Activated CD4-positive, alpha-beta T cell treated with anti-CD3 and anti-CD28 coated beads, Interleukin-10, Interleukin-2, amounts not matched to agents 100 ng/mL and 50 ng/mL, durations not matched to agents 16 hours and 8 hours (primary cell): Measurements from ENCODE around the gene ZNF160.
A peak's percentile ranks its signal among the peaks of the same experiment; 100 is the strongest.
"Not testable (repeated sequence)": the region's sequence is repeated elsewhere in the genome, so short reads cannot be mapped to it uniquely, and the experiment has no call there.

Experiments used
- DNase-seq: peaks from one replicate; pipeline ENCODE4 v3.0.0-alpha.2; 2020

Gene ZNF160

GRCh38 chr19:53103234-53104203, at the start of gene ZNF160:
Gene ZNF160 (minus strand): TSS chr19:53103422. CDS start chr19:53086276, 17,146 bp downstream.
- peak; percentile 97 for DNase-seq

- no peak for DNase-seq
Observed at GRCh38 chr19:53147645-53148044, 44.4 kb upstream of the ZNF160 start.

GRCh38 chr19:53140351-53140750, 37.1 kb upstream of the ZNF160 start:
- no peak for DNase-seq

GRCh38 chr19:53136432-53136831, 33.2 kb upstream of the ZNF160 start:
- no peak for DNase-seq

- peak; percentile 11 for DNase-seq
Observed at GRCh38 chr19:53132141-53132991, 29.1 kb upstream of the ZNF160 start, which contains the start of gene ZNF415. Gene ZNF415 (minus strand): TSS chr19:53132910. CDS start chr19:53122676, 10,234 bp downstream.

- no peak for DNase-seq
Observed at GRCh38 chr19:53131727-53132126, 28.5 kb upstream of the ZNF160 start.

- no peak for DNase-seq
Observed at GRCh38 chr19:53131085-53131590, 27.9 kb upstream of the ZNF160 start.

GRCh38 chr19:53130506-53130905, 27.3 kb upstream of the ZNF160 start:
- no peak for DNase-seq

- not testable (repeated sequence) for DNase-seq
Observed at GRCh38 chr19:53126733-53127526, 23.7 kb upstream of the ZNF160 start.

GRCh38 chr19:53123400-53123799, 20.2 kb upstream of the ZNF160 start:
- no peak for DNase-seq

GRCh38 chr19:53112286-53112685, 9.1 kb upstream of the ZNF160 start:
- DNase-seq = no peak

GRCh38 chr19:53109527-53109926, 6.3 kb upstream of the ZNF160 start:
- no peak for DNase-seq

GRCh38 chr19:53102756-53103233, 427 bp downstream of the ZNF160 start:
- DNase-seq = peak; percentile 52

- DNase-seq = no peak
Observed at GRCh38 chr19:53102206-53102755, 941 bp downstream of the ZNF160 start.

- DNase-seq = peak; percentile 15
Observed at GRCh38 chr19:53101518-53101917, 1.7 kb downstream of the ZNF160 start.

GRCh38 chr19:53098570-53098969, 4.7 kb downstream of the ZNF160 start:
- not testable (repeated sequence) for DNase-seq

- DNase-seq = not testable (repeated sequence)
Observed at GRCh38 chr19:53096982-53097690, 6.1 kb downstream of the ZNF160 start.

GRCh38 chr19:53096579-53096978, 6.6 kb downstream of the ZNF160 start:
- not testable (repeated sequence) for DNase-seq

GRCh38 chr19:53094754-53095575, 8.3 kb downstream of the ZNF160 start:
- DNase-seq = no peak

- DNase-seq = no peak
Observed at GRCh38 chr19:53092723-53093122, 10.5 kb downstream of the ZNF160 start.
